ENCODE data around the gene INTS7.

DNA sequence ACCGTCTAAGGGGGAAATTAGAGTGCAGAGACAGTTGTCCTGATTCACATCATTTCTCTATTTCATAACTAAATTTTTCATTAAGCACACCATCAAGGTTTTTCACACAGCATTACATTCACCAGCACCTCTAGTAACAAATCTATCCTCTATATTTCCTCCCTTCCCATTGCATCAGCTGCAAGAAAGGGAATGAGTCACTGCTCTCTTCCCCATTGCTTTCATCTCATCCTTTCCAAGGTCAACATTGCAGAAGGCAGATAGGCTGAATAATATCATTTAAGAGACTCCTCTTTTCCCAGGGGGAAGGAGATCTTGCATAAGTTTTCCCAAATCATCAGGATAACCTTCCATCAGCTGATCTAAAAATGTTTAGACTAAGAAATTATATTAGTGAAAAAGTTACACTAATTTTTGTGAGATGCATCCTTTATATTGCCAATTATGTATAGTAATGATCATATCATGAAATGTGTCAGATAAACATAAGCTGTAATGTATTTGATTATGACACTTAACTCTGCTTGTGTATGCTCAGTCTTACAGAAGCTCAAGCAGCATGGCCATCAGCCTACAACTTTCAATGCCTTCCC, 4.3 kb downstream of the INTS7 start:
- TF ChIP-seq, protein P1, sequence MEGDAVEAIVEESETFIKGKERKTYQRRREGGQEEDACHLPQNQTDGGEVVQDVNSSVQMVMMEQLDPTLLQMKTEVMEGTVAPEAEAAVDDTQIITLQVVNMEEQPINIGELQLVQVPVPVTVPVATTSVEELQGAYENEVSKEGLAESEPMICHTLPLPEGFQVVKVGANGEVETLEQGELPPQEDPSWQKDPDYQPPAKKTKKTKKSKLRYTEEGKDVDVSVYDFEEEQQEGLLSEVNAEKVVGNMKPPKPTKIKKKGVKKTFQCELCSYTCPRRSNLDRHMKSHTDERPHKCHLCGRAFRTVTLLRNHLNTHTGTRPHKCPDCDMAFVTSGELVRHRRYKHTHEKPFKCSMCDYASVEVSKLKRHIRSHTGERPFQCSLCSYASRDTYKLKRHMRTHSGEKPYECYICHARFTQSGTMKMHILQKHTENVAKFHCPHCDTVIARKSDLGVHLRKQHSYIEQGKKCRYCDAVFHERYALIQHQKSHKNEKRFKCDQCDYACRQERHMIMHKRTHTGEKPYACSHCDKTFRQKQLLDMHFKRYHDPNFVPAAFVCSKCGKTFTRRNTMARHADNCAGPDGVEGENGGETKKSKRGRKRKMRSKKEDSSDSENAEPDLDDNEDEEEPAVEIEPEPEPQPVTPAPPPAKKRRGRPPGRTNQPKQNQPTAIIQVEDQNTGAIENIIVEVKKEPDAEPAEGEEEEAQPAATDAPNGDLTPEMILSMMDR (IDR thresholded peaks at IDR 0.05), result no peak
- TF ChIP-seq EZH2phosphoT487 (IDR thresholded peaks at IDR 0.05), result no peak
- no peak for TF ChIP-seq EZH2 (IDR thresholded peaks at IDR 0.05)

Measured in neural progenitor cell (in vitro differentiated cells).